GM18519 (cell line): ENCODE results near the gene CXADR.

Experiments used
- ATAC-seq: cut with Tn5 transposase; IDR thresholded peaks from one replicate; pipeline ENCODE4 v1.9.1; 2021; ENCODE audit warnings: mild to moderate bottlenecking, moderate library complexity; ENCODE audit not compliant: unreplicated experiment, low FRiP score

The CXADR gene

DNA sequence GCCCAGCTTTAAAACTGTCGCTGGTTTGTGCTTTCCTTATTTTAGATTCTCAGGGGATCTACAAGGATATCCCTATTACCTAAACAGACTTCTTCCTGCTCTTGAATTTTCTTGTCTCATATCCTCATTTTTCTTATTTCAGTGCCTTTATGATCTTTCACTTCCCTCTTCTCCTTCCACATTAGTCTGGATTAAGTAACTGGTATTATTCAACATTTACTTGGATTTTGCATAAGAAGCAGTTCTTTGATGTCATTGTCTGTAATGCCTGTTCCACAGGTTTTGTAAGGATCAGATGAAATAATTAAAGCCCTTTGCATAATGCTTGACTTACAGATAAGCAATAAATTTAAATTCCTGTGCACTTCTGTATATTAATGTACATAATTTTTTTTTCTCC lies 26.5 kb downstream of the CXADR start:
- no peak for ATAC-seq

DNA sequence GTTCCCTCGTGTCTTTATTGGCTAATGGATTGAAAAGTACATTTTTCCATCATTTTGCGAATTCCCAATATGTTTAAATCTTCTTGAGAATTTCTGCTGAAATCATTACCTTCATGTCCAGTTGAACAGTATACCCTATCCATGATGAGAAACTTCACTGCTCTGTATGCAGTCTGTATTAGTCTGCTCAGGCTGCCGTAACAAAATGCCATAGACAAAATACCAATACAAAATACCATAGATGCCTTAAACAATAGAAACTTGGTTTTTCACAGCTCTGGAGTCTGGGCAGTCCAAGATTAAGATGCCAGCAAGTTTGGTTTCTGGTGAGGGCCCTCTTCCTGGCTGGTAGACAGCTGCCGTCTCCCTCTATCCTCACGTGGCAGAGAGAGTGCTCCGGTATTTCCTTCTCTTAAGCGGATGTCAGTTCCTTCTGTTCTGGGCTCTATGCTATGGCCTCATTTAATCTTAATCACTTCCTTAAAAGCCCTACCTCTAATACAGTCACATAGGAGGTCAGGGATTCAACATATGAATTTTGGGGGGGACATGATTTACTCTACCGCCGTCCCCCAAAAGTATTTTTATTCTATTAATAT lies 27.0 kb downstream of the CXADR start:
- no peak for ATAC-seq

DNA sequence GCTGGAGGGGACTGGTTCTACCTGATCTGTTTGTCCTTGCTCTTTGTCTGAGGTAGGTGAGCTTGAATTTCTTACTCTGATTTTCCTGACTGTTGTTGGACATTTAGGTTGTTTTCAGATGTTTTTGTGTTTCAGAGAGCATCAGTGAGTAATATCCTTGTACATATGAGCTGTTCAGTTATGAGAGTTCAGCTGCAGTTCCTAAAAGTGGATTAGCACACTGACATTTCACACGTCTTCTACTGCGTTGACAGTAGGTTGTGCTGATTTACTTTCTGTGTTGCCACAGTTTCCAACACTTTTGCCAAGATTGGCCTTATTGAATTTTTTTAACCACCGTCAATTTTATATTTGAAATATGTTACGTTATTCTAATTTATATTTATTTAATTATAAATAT lies 27.7 kb downstream of the CXADR start:
- no peak for ATAC-seq

DNA sequence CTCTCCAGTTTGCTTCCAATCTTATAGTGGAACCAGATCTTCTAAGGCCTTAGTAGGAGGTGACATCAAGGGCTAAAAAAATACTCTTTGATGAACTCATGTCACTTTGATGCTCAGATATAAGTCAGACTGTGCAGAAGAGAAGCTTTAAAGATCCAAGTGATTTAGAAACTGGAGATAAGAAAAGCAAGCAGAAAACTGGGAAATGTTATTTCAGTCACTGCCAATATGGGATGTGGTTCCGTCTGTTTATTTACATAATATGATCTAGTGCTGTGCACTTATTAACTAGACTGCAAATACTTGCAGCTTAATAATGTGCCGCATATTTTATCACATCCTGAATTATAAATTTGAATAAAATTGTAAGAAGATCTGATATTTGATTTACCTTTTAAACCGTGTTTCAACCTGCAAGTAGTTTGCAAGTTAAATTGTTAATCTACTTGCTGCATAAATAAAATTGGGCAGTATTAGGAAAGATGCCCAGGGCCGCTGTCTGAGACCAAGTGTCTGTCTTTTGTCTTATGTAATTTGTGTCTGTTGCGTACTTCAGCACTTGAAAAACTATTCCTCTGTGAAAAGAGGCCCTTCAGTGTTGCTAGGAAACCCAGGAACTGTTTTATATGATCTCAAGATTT lies 29.6 kb downstream of the CXADR start:
- no peak for ATAC-seq

DNA sequence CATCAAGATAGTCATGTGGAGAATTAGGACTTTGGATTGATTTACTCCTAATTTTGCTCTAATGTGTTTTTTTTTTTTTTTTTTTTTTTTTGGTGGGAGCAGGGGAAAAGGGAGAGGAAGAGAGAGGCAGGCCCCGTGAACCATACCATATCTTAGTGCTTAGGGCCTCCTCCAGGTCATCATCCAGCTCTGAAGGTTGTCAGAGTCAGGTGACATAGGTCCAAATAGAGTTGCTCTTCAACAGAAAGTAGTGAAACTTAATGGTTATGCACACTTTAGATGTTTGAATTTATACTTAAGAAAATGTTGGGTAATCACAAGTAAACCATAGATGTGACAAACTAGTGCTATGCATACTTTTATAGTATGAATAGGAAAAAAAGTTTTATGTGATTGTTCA lies 32.2 kb downstream of the CXADR start:
- ATAC-seq = no peak

DNA sequence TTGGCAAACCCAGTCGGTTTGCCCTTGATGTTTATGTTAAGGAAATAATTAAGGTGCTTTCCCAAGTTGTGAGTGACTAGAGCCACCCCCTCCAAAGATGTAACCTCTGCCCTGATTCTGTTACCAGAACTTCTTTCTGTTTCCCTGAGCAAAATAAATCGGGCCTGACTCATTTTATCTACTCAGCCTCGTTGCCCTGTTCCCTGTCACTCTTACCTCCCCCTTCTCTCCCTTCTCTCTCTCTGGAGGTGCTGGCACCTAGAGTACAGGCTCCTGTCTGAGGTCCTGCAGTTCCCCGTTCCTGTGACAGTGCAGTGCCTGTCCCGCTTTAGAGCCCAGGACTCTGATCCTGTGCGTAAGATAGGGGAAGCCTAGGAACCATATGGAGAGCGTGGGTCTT lies 35.4 kb downstream of the CXADR start:
- ATAC-seq = no peak

DNA sequence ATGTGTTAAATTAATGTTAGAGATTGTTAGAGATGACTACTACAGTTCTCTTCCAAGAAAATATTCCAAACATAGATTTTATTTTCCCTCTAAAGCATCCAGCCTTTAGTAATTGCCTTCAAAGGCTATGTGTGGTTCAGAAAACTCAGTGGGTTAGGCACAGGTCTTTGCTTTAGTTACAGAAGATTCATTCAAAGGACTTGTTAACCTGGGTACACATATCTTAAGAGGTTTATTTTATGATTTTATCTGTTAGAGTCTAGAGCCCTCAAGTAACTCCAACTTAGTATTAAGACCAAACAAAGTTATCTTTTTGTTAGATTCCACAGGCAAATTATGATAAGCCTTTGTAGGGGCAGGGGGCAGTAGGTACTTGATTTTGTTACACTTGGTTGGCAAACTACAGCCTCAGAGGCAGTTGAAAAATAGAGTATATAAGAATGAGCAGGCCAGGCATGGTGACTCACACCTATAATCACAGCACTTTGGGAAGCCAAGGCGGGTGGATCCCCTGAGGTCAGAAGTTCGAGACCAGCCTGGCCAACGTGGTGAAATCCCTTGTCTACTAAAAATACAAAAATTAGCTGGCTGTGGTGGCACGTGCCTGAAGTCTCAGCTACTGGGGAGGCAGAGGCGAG lies 37.9 kb downstream of the CXADR start:
- no peak for ATAC-seq

DNA sequence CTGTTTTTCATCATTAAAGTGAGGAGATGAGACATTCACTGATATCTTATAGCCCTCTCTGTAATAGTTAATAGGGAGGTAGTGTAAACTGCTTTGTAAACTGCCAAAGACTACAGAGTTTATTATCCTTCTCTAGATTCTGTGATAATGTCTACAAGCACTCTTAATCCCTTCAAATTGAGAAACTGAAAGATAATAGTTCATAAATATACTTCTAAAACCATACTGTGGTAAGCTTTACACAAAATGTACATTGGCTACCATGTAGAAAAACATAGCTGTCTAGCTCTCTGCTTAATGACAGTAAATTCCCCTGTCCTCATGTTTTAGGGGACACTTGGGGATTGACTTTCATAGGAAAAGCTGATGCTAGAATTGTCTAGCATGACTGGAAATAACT lies 39.6 kb downstream of the CXADR start:
- ATAC-seq = no peak

DNA sequence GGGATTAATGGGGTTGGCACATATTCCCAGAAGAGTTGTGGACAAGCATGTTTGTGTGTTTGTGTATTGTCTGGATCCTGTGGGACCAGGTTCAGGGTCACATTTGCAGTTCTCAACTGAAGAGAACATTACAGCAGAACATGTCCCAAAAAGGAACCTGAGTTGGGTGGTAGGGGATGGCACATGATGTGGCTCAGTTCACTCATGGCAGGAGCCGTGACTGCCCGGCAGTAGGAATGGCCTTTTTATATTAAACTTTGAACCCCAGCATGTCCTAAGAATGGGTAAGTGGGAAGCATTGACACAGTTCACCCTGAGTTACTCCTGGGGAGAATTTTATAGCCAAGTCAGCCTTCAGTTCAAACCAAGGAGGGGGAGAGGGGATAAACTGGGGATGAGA lies 41.3 kb downstream of the CXADR start:
- no peak for ATAC-seq

DNA sequence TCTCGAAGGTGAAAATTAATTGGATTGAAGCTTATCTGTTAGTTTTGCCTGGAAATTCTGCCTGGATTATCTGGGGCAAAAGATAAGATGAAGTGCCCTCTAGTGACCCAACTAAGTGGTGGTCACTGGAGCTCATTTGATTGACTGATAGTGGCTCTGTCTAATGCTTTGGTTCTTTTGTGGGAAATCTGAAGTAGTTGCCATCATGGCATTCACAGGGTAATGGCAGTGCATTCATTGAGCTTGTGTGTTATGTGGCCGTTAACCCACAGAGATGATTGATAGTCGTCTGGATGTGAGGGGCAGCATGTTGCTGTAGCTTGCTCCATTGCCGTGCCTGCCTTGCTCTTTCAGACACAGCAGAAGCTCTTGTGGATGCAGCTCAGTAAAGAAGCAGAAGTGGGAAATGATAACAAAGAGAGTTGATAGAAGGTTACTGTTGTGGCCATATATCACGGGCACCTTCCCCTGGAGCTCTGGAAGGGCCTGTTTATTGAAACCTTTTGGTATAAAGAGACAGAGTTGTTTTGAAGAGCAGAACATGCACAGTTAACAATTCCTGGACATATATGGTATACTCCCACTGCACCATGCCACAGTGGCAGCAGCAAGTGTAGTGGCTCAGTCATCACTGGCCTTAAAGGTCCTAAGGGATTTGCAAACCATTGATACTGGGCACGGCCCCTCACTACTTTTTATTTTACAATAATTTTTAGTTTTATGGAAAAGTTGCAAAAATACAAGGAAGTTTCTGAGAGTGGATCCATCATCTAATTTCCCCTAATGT lies 42.0 kb downstream of the CXADR start:
- no peak for ATAC-seq

DNA sequence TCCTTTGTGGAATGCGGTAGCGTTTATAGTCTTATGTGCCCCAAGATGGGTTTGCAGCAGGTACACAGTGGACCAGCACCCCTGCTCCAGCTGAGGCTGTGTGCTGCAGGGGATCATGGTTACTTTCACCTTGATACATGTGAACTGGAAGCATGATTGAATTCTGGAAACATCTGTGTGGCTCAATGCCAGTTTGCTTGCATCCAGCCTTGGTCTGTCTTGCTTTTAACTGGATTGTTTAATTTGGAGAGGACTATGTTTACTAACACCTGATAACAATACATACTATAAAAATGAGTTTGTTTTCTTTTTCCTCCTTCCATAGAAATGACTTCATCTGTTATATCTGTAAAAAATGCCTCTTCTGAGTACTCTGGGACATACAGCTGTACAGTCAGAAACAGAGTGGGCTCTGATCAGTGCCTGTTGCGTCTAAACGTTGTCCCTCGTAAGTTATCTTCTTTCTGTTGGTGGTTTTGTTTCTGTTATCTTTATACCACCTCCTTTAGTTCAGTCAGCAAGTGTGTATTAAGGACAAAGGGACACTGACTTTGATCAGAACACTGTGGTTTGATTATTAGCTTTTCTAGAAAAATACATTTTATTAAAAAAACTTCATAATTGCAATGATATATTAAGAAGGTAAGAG lies 47.7 kb downstream of the CXADR start:
- ATAC-seq = no peak

DNA sequence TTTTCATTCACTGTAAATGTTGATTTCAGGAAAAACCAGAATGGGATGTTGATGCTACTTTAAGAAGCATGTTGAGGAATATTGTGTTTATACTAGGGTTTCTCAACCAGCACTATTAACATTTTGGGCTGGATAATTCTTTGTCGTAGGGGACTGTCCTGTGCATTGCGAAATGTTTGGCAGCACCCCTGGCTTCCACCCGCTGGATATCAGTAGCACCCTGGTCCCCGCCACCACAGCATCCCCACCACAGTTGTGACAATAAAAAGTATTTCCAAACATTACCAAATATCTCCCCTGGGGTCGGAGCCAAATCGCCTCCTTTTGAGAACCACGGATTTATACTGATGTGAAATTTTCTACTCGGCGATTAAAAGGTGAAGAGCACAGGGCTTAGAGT lies 57.9 kb downstream of the CXADR start:
- no peak for ATAC-seq

DNA sequence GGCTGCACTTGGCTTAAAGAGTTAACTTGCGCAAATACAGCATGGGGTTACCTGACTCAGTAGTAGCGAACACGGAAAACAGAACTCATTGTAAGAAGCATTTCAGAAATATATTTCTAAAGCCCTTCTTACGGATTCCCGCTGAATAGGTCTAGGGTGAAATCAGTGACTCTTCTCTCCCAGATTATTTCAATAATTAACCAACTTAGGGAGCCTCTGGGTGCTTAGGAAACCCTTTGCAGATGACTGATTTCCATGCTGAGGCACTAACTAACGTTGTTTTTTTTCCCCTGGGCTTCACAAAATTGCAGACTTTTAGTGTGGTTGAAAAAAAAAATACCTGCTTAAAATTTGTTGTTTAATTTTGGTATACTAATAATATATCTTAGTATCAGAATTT lies 59.6 kb downstream of the CXADR start:
- no peak for ATAC-seq

DNA sequence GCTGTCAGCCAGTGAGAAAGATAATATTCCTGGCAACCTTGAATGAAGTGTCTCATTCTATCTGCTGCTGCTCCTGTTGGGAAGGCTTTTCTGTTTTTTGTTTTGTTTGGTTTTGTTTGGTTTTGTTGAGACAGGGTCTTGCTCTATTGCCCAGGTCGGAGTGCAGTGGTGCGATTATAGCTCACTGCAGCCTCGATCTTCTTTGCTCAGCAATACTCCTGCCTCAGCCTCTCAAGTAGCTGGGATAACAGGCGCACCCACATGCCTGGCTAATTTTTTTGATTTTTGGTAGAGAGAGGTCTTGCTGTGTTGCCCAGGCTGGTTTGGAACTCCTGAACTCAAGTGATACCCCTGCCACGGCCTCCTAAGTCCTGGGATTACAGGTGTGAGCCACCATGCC lies 62.2 kb downstream of the CXADR start:
- ATAC-seq = no peak

DNA sequence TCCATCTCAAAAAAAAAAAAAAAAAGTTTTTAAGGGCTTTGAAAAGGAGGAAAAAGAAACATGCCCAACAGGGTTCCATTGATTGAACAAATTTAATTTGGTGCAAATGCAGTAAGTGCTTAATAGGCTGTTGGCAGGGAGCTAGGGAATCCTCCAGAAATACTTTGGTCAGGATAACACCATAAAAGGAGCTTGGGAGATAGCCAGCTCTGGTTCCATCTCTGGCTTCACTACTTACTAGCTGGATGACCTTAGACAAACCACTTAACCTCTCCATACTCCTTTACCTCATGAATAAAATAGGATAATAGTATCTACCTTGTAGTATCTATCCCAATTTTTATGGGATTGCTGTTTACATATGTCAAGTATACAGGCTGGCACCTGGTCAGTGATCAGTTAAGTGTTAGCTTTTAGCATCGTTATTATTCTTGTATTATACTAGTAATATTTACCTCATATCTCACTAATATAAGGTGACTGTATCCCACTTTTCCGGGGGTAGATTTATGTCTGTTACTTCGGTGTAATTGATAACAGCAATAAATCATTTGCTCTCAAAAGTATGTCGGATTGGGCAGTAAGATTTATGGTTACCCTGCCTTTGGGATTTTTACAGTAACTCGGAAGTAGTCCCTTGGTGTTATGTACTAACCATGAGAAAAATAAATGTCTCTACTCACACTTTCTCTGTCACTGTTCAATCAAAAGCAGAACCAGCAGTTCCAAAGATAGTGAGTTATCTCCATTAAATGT lies 63.4 kb downstream of the CXADR start:
- ATAC-seq = no peak

DNA sequence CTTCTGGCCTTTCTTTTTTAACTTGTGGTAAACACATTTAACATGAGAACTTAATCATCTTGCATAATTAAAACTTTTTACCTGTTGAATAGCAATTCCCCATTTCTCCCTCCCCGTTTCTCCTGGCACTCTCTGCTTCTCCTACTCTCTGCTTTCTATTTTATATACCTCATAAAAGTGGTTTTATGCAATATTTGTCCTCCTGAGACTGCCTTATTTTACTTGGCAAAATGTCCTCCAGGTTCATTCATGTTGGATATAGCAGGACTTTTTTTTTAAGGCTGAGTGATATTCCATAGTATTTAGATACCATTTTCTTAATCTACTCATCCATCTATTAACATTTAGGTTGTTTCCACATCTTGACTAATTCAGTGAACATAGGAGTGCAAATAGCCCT lies 64.9 kb downstream of the CXADR start:
- no peak for ATAC-seq

DNA sequence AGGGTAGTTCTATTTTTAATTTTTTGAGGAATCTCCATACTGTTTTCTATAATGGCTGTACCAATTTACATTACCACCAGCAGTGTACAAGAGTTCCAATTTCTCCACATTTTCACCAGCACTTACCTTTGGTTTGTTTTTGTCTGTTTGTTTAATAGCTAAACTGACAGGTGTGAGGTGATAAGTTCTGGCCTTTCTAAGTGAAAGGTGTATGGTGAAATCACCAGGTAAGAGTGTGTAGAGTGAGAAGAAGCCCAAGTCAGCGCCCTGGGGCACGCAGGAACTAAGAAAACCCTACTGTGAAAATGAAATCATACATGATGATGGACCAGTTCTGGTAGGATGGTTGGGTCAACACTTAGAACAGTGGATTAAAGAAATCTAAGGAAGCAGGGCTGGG lies 65.3 kb downstream of the CXADR start:
- no peak for ATAC-seq

DNA sequence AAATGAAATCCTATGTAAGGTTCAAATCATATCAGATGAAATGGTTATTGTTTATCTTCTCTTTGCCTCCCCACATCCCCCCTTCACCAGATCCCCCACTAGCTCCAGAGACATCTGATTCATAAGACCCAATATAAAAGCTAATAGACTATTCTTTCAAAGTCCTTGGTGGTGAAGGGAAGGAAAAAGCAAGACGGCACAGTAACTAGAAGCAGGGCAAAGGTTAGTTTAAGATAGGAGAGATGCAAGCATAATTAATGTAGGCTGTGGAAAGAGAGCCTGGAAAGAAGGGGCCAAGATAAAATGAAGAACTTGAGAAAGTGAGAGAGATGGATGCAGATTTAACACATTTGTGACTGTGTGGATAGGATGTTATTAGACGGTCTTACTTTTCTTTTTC lies 66.0 kb downstream of the CXADR start:
- no peak for ATAC-seq

DNA sequence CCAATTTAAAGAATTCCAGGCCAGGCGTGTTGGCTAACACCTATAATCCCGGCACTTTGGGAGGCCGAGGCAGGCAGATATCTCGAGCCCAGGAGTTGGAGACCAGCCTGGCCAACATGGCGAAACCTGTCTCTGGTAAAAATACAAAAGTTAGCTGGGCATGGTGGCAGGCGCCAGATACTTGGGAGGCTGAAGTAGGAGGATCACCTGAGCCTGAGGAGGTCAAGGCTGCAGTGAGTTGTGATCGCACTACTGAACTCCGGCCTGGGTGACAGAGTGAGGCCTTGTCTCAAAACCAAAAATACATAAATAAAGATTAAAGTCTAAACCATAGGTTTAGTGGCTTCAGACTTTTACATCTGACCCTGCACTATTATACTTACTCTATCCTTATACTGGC lies 67.5 kb downstream of the CXADR start:
- no peak for ATAC-seq

DNA sequence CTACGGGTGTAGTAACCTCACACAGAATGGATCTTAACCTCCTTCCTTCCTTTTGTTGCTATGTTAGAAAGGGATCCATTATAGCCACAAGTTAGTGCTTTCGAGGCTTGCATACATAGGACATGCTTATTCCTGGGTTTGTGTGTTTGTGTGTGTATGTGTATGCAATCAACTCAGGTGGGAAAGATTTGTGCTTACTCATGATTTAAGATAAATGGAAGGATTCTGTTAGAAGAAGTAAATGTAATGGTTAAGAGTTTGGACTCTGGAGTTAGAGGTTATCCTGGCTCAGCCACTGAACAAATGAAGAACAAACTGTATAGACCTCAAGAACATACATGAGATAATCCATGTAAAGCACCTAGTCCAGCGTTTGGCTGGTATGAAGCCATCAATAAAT lies 71.1 kb downstream of the CXADR start:
- ATAC-seq = no peak
